Neural cell (in vitro differentiated cells): ENCODE measurements around the gene BHLHE23. TPM values are rescaled to one million over a fixed set of nuclear protein-coding genes. Genes with fewer than 3 reads are reported as not detected.

Experiments used
- H2AFZ ChIP-seq: fragments of 200-600, 300-800 bp; sonication (generic), shearing (Covaris generic); 2 replicates; pipeline ENCODE4 v1.6.0; 2014; ENCODE audit warnings: low read depth, mild to moderate bottlenecking, antibody characterized with exemption, low read length, moderate library complexity
- H3F3A ChIP-seq: fragments of 200-600 bp; shearing (Covaris generic); 2 replicates; pipeline ENCODE4 v1.6.1; 2016; ENCODE audit warnings: mild to moderate bottlenecking, moderate library complexity, mixed read lengths, antibody characterized with exemption, low read length; ENCODE audit not compliant: insufficient read depth, poor library complexity, severe bottlenecking
- H3K27ac ChIP-seq: fragments of 200-600, 300-800 bp; sonication (generic), shearing (Covaris generic); 2 replicates; pipeline ENCODE4 v1.5.1; 2014; ENCODE audit warnings: mild to moderate bottlenecking, low read length, moderate library complexity
- H3K27me3 ChIP-seq: fragments of 300-800, 200-600 bp; sonication (generic), shearing (Covaris generic); 2 replicates; pipeline ENCODE4 v1.6.0; 2014; ENCODE audit warnings: mild to moderate bottlenecking, low read depth, low read length, moderate library complexity; ENCODE audit not compliant: insufficient read depth
- H3K36me3 ChIP-seq: fragments of 300-800, 200-600 bp; sonication (generic), shearing (Covaris generic); 2 replicates; pipeline ENCODE4 v1.5.1; 2014; ENCODE audit warnings: mild to moderate bottlenecking, antibody characterized with exemption, low read length, moderate library complexity; ENCODE audit not compliant: insufficient read depth
- H3K4me2 ChIP-seq: fragments of 300-800, 200-600 bp; sonication (generic), shearing (Covaris generic); 2 replicates; pipeline ENCODE4 v1.6.0; 2014; ENCODE audit warnings: mild to moderate bottlenecking, low read length
- H3K4me3 ChIP-seq: fragments of 300-800, 200-600 bp; sonication (generic), shearing (Covaris generic); 2 replicates; pipeline ENCODE4 v1.5.1; 2014; ENCODE audit warnings: mild to moderate bottlenecking, low read length, moderate library complexity
- H3K79me2 ChIP-seq: fragments of 200-600 bp; shearing (Covaris generic); replicated peaks from 2 replicates; pipeline ENCODE4 v1.6.0; 2014; ENCODE audit warnings: mild to moderate bottlenecking, low read length, moderate library complexity; ENCODE audit not compliant: insufficient read depth
- H3K9ac ChIP-seq: fragments of 300-800, 200-600 bp; sonication (generic), shearing (Covaris generic); 2 replicates; pipeline ENCODE4 v1.6.1; 2016; ENCODE audit warnings: mild to moderate bottlenecking, low read length, mixed read lengths
- H3K9me2 ChIP-seq: fragments of 200-600 bp; shearing (Covaris generic); 2 replicates; pipeline ENCODE4 v1.6.1; 2016; ENCODE audit warnings: mild to moderate bottlenecking, low read length, mixed read lengths; ENCODE audit not compliant: insufficient read depth
- H3K9me3 ChIP-seq: fragments of 200-600, 300-800 bp; sonication (generic), shearing (Covaris generic); 2 replicates; pipeline ENCODE4 v1.6.1; 2016; ENCODE audit warnings: mild to moderate bottlenecking, mixed run types, low read length, moderate library complexity, mixed read lengths
- H4K20me1 ChIP-seq: fragments of 200-600 bp; shearing (Covaris generic); 2 replicates; pipeline ENCODE4 v1.6.1; 2016; ENCODE audit warnings: mild to moderate bottlenecking, mixed run types; ENCODE audit not compliant: insufficient read depth
- EP300 ChIP-seq: fragments of 450-650 bp; conservative IDR thresholded peaks from 2 replicates; pipeline ENCODE4 v1.6.1; 2014; ENCODE audit warnings: antibody characterized with exemption, mild to moderate bottlenecking, moderate library complexity; ENCODE audit not compliant: poor library complexity, severe bottlenecking
- EZH2 ChIP-seq: fragments of 200-600, 300-800 bp; shearing (Covaris generic), sonication (generic); IDR thresholded peaks from 2 replicates; pipeline ENCODE4 v1.6.1; 2014; ENCODE audit warnings: antibody characterized with exemption, low read length, borderline replicate concordance, mild to moderate bottlenecking; ENCODE audit not compliant: insufficient read depth, poor library complexity, severe bottlenecking
- MXI1 ChIP-seq: fragments of 450-650 bp; conservative IDR thresholded peaks from 2 replicates; pipeline ENCODE4 v1.6.1; 2014; ENCODE audit warnings: antibody characterized with exemption, mild to moderate bottlenecking; ENCODE audit not compliant: poor library complexity, severe bottlenecking
- POLR2AphosphoS5 ChIP-seq: IDR thresholded peaks from 2 replicates; pipeline ENCODE4 v1.6.1; 2012
- RAD21 ChIP-seq: fragments of 450-650 bp; conservative IDR thresholded peaks from 2 replicates; pipeline ENCODE4 v1.6.1; 2014; ENCODE audit warnings: antibody characterized with exemption, mild to moderate bottlenecking, moderate library complexity
- SMC3 ChIP-seq: fragments of 450-650 bp; conservative IDR thresholded peaks from 2 replicates; pipeline ENCODE4 v1.6.1; 2014; ENCODE audit warnings: antibody characterized with exemption, mild to moderate bottlenecking, moderate library complexity; ENCODE audit not compliant: poor library complexity
- TAF1 ChIP-seq: IDR thresholded peaks from 2 replicates; pipeline ENCODE4 v1.6.1; 2012; ENCODE audit warnings: low read depth
- polyA plus RNA-seq: library from polyadenylated mRNA; depleted of rRNA; stranded (reverse); fragments of >200 nt; gene quantifications from 2 replicates; pipeline ENCODE4 v1.2.3, GENCODE V29; 2014
- TF ChIP-seq, protein P1 (sequence below): IDR thresholded peaks from 2 replicates; pipeline ENCODE4 v1.6.1; 2012; ENCODE audit warnings: borderline replicate concordance
- TF ChIP-seq, protein P2 (sequence below): fragments of 450-650 bp; IDR thresholded peaks from 2 replicates; pipeline ENCODE4 v1.5.1; 2014; ENCODE audit warnings: antibody characterized with exemption, mild to moderate bottlenecking, moderate library complexity; ENCODE audit not compliant: poor library complexity, severe bottlenecking

Gene BHLHE23
- polyA plus RNA-seq, 1 donor from 2014 or later, result not detected

DNA sequence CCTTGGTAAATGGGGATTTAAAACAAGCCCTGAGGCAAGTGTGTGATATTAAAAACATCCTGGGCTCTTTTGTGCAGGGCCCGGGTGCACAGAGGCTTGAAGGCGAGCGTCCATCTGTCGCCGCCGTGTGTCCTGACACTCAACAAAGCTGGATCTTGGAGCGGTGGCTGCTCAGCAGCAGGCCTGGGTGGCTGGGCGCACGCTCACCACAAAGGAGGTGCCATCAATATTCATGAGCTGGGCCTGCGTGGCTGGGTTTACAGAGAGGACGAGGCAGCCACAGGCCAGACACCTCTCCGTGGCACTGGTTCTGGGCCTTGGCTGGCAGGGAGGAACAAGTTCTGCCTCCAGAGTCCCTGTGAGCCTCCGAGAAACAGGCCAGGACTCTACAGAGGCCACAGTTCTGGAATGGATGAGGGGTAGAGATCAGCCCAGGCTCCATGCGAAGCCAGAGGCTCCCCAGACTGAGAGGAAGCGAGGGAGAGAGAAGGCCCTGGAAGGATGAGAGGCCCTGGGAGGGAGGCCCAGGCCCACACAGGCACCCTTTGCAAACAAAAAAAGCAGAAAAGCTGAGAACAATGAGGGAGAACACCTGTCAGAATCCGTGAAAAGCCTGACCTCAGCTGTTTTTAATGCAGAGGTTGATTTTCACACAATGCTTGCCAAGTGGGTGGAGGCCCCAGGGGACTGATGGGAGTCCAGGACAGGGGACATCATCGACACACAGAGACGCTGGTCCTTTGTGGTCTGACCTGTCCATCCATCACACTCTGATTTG is 21.9 kb downstream of the BHLHE23 start:
- Histone ChIP-seq H3K27ac (no peak overlapping the region), H3K9me2 (no peaks in the 10 kb centered on the region)

DNA sequence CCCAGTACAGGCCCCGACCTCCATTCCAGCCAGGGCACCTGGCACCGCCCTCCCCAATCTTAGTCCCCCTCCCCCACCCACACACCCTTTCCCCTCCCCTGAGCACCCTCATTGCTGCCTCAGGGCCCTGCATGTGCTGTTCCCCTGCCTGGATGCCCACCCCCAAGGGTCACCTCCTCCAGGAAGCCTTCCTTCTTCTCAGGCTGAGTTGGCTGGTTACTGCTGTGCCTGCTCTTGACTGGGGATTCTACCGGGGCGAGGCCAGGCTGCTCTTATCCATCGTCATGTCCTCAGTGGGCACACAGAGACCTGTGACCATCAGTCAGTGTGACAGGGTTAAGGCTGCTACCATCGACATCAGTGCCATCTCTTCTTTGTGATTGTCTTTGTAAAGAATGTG is 23.6 kb downstream of the BHLHE23 start:
- no peaks in the 10 kb centered on the region for H3K27me3 ChIP-seq
- H3K9me3 ChIP-seq, result no peaks in the 10 kb centered on the region
- no peaks in the 10 kb centered on the region for H3K36me3 ChIP-seq
- H3K27ac ChIP-seq, result no peak overlapping the region
- H4K20me1 ChIP-seq, result no peaks in the 10 kb centered on the region
- H3K79me2 ChIP-seq, result no peaks in the 10 kb centered on the region
- H3K4me2 ChIP-seq, result no peak overlapping the region
- H3K9ac ChIP-seq, result no peak overlapping the region
- H3F3A ChIP-seq, result no peaks in the 10 kb centered on the region
- H3K9me2 ChIP-seq, result no peaks in the 10 kb centered on the region
- no peak for TF ChIP-seq RAD21
- TF ChIP-seq MXI1, result no peak
- no peak for TF ChIP-seq POLR2AphosphoS5
- TF ChIP-seq EP300, result no peak
- no peak for TF ChIP-seq TAF1
- no peak for TF ChIP-seq SMC3
- no peak for TF ChIP-seq EZH2
- TF ChIP-seq, protein P1, sequence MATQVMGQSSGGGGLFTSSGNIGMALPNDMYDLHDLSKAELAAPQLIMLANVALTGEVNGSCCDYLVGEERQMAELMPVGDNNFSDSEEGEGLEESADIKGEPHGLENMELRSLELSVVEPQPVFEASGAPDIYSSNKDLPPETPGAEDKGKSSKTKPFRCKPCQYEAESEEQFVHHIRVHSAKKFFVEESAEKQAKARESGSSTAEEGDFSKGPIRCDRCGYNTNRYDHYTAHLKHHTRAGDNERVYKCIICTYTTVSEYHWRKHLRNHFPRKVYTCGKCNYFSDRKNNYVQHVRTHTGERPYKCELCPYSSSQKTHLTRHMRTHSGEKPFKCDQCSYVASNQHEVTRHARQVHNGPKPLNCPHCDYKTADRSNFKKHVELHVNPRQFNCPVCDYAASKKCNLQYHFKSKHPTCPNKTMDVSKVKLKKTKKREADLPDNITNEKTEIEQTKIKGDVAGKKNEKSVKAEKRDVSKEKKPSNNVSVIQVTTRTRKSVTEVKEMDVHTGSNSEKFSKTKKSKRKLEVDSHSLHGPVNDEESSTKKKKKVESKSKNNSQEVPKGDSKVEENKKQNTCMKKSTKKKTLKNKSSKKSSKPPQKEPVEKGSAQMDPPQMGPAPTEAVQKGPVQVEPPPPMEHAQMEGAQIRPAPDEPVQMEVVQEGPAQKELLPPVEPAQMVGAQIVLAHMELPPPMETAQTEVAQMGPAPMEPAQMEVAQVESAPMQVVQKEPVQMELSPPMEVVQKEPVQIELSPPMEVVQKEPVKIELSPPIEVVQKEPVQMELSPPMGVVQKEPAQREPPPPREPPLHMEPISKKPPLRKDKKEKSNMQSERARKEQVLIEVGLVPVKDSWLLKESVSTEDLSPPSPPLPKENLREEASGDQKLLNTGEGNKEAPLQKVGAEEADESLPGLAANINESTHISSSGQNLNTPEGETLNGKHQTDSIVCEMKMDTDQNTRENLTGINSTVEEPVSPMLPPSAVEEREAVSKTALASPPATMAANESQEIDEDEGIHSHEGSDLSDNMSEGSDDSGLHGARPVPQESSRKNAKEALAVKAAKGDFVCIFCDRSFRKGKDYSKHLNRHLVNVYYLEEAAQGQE, result no peak
- TF ChIP-seq, protein P2, sequence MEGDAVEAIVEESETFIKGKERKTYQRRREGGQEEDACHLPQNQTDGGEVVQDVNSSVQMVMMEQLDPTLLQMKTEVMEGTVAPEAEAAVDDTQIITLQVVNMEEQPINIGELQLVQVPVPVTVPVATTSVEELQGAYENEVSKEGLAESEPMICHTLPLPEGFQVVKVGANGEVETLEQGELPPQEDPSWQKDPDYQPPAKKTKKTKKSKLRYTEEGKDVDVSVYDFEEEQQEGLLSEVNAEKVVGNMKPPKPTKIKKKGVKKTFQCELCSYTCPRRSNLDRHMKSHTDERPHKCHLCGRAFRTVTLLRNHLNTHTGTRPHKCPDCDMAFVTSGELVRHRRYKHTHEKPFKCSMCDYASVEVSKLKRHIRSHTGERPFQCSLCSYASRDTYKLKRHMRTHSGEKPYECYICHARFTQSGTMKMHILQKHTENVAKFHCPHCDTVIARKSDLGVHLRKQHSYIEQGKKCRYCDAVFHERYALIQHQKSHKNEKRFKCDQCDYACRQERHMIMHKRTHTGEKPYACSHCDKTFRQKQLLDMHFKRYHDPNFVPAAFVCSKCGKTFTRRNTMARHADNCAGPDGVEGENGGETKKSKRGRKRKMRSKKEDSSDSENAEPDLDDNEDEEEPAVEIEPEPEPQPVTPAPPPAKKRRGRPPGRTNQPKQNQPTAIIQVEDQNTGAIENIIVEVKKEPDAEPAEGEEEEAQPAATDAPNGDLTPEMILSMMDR, result no peak
- H2AFZ ChIP-seq, result no peak overlapping the region
- no peak overlapping the region for H3K4me3 ChIP-seq

More for the DNA sequence above, 21.9 kb downstream of the BHLHE23 start:
- H3K4me3 ChIP-seq, result no peak overlapping the region
- H3K9ac ChIP-seq, result peak overlapping the region; percentile 20
- no peaks in the 10 kb centered on the region for H3K9me3 ChIP-seq
- H4K20me1 ChIP-seq, result no peaks in the 10 kb centered on the region
- H3K36me3 ChIP-seq, result no peaks in the 10 kb centered on the region
- H3K79me2 ChIP-seq, result no peaks in the 10 kb centered on the region
- H3F3A ChIP-seq, result no peaks in the 10 kb centered on the region
- TF ChIP-seq MXI1 (no peak), EZH2 (no peak), SMC3 (no peak), EP300 (no peak), POLR2AphosphoS5 (no peak), TAF1 (no peak), RAD21 (no peak)
- TF ChIP-seq, protein P2, result no peak
- TF ChIP-seq, protein P1, result no peak
- H2AFZ ChIP-seq, result no peak overlapping the region
- no peaks in the 10 kb centered on the region for H3K27me3 ChIP-seq
- H3K4me2 ChIP-seq, result no peak overlapping the region
